ENCODE measurements around the gene OR7G2.

- TF ChIP-seq CTCF (conservative IDR thresholded peaks at IDR 0.05 in 1 of 2, IDR thresholded peaks at IDR 0.05 in 1 of 2; ENCODE audit: low read depth in 1 of 2, low read length in 2 of 2) (no peak), EZH2 (IDR thresholded peaks at IDR 0.05; ENCODE audit: low read length, missing control alignments) (no peak)
Measured at GRCh38 chr19:9150650-9151049, 43.4 kb upstream of the OR7G2 start.
